Tongue (tissue), 2 donors: ENCODE measurements around the gene CASQ1. TPM values are rescaled to one million over a fixed set of nuclear protein-coding genes. Genes with fewer than 3 reads are reported as not detected.

Experiments
- DNase-seq: peaks from one replicate; pipeline ENCODE4 v3.0.0-alpha.2; 2015
- total RNA-seq: library from RNA; depleted of rRNA; stranded (reverse); fragments of >200 nt; gene quantifications from one replicate; pipeline ENCODE4 v1.2.3, GENCODE V29; 2014

Gene CASQ1
- total RNA-seq, 1 donor from 2014 or later, result 831 TPM

GRCh38 chr1:160205242-160206035, 15.1 kb downstream of the CASQ1 start, which contains the start of gene PEA15:
Gene PEA15 (plus strand): TSS chr1:160205384. CDS start chr1:160211545, 6,161 bp downstream.
- DNase-seq, result peak; percentile 90

DNA sequence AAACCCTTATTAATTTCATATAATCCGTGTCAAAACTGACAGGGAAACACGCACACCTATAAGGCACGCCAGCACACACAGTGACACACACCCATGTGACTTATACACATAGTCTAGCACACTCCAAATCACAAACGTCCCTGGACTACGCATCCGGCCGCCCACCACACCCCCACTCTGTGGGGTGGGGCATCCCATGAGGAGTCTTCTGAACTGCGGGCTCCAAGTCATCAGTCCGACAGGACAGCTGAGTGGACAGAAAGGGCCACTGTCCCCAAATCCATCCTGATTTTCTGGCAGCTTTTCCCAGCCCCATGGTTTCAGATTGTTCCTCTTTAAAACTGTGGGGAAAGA, 15.6 kb downstream of the CASQ1 start:
- DNase-seq, result peak; percentile 60

DNA sequence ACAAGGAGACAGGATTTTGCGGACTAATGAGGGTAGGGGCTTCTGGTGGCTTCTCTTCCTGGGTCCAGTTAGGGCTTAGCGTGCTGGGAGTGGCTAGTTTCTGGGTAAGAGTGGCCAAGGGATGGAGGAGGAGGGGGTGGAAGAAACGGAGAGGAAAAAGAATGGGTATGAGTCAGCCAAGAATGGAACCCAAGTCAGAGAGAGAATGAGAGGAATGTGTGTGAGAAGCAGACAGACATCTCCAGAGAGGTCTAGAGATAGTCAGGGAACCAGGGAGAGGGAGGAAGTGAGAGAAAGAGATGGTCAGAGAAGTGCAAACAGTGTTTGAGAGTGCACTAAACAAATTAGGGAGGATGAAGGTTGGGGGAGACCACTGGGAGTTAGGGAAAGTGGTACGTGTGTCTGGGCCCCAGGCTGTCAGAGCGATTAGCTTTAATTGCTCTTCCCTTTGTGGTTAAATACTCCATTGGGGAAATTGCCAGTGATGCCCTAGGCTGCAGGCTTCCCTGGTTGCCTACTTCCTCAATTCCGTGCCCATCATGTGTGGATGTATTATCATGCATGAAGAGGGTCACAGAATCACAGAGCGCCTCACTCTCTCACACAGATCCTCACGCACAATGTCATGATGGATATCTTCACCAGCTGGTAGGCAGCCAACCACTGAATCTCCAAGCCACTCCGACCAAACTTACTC, 16.2 kb downstream of the CASQ1 start:
- DNase-seq, result no peak

- DNase-seq, result no peak
These were observed 16.8 kb downstream of the CASQ1 start for GRCh38 chr1:160207118-160207650.

- peak; percentile 91 for DNase-seq
These were observed 17.6 kb downstream of the CASQ1 start for GRCh38 chr1:160207771-160208556.

- DNase-seq, result no peak
These were observed 18.4 kb downstream of the CASQ1 start for GRCh38 chr1:160208557-160209320.

DNA sequence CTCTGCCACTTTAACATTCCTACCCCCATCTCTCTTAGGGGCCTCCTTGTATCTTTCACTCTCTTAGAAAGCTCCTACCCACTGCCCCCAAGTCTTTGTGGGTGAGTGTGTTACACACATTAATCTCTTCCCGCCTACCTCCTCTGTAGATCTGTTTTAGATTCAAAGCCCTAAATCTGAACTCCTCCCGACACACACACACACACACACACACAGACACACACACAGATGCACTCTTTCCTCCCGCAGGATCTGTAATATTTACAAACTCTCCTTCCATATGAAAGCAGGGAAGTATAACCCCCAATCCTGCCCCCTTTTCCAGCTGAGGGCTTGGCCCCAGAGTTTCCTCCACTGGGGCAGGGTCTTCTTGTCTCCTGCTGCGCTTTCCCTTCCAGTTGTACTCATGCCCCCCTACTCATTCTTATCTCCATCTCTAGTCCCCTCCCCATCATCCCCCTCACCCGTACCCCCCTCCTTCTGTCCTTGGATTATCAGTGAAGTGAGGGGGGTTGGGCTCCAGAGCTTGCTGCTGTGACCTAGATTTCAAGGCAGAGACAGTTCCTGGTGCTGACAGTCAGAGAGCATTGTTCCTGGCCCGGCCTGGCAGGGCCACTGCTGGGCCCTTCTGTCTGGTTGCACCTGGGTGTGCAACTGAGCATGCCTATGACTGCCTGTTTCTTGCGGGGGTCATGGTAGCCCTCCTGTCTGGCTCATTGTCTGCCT, 19.1 kb downstream of the CASQ1 start:
- no peak for DNase-seq

DNA sequence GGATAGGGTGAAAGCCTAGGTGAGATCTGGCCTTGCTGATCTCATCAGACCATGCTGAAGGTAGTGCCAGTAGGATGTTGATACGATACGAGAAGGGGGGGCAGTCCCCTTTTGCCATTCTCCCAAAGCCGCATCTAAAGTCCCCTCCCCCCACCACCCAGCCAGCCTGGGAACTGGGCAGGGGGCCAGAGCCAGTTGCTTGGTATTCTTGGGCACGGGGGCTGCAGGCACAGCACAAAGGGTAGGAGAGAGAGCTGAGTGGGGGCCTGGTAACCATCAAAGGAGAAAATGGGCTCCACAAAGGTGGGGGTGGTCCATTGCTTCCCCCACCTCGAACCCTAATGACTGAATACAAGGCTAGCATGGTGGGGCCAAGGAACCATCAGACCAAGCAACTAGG, 20.2 kb downstream of the CASQ1 start:
- DNase-seq, result no peak

DNA sequence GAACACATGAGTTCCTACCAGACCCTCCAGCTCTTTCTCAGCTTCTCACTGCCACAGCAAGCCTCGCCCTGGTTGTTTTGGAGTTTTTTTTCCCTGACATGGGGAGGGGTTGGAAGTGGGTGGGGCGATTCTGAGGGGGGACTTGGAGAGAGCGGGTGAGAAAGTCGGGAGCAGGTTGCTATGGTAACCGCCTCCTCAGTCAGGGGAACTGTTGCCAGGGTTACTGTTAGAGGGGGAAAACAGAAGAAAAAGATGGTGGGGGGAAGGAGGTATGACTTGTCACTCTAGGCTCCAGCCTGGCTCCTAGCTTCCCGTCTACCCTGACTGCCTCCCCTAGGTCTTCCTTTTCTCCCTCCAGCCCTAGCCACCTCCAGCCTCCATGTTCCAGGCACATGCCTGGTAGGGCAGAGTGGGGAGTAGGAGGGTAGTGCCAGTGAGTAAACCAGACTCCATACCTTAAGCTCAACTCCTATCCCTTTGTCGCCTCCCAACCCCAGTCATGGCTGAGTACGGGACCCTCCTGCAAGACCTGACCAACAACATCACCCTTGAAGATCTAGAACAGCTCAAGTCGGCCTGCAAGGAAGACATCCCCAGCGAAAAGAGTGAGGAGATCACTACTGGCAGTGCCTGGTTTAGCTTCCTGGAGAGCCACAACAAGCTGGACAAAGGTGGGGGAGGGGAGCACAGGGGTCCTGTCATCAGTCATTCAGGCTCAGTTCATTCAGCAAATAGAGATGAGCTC, 20.8 kb downstream of the CASQ1 start:
- no peak for DNase-seq

GRCh38 chr1:160214481-160215140, 24.2 kb downstream of the CASQ1 start:
- DNase-seq, result no peak

DNA sequence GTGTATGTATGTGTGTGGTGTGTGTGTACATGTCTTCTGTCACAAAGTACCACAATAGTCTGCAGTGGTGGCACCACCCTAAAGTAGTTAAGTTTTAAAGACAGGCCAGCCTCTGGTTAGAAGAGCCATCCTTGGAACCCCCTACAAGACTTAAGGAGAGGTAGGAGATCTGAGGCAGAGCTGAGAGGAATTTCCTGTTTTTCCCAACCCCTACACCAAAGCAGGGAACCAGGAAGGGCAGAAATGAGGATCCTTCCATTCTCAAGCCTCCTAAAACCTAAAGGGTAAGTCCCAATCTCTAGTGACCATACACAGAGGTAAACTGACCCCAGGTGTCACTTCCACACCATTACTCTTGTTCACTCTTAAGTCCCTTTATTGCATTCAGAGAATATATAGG, 25.9 kb downstream of the CASQ1 start:
- no peak for DNase-seq

DNA sequence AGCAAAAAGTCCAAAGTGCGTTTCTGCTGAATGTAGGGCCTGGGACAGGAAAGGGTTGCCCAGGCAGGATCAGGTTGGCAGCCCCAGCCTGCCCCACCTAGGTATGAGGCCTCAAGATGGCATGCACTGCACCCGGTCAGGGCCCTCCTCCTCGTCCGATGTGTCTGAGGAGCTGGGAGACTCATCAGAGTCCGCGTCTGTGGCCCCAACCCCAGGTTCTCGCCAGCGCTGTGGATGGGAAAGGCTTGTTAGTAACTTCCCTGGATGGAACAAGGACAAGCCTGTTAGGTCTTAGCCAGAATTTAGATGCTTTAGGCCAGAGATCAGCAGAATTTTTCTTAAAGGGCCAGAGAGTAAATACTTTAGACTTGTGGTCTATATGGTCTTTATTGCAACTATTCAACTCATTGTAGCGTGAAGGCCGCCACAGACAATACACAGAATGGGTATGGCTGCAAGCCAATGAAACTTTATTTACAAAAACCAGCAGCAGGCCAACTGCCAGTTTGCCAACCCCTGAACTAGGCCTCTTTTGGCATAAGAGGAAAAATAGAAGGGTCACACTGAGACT, 27.2 kb downstream of the CASQ1 start:
- peak; percentile 60 for DNase-seq

DNA sequence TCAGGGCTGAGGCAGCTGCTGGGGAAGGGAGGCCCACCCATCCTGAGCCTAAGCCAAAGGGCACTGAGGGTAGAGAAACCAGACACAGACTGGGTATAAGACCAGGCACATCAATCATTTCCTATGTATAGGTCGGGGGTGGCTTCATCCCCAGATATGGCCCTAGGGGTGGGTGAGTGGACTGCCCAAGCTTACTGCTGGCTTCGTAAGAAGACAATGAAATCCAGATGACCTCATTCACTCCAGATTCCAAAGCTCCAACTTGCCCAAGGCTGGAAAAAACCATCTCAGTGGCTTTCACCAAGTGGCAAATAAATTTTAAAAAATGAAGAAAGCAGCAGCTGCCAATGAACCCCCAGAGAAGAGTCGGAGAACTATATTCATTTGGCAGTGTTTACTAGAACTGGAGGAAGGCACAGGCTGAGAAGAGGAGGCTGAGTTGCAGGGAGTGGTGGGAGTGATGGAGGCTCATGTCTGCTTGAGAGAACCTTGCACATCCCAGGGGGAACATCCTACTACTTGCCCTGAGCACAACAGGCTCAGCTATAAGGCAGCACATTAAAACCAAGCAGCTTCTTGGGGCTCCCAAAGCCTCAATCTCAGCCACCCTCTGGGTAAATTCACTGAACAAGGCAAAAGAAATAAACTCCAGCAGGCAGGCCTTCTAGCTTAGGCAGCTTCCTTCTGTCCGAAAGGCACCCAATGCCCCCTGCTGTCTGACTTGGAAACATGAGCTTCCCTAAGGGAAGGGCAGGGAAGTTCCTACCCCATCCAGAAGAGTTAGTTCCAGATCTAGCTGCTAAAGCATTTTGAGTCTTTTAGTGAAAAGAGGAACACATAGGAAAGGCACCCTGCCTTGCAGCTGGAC, 28.9 kb downstream of the CASQ1 start:
- peak; percentile 76 for DNase-seq

GRCh38 chr1:160220301-160220700, 29.9 kb downstream of the CASQ1 start:
- DNase-seq, result no peak

GRCh38 chr1:160221089-160221488, 30.7 kb downstream of the CASQ1 start:
- DNase-seq, result no peak

DNA sequence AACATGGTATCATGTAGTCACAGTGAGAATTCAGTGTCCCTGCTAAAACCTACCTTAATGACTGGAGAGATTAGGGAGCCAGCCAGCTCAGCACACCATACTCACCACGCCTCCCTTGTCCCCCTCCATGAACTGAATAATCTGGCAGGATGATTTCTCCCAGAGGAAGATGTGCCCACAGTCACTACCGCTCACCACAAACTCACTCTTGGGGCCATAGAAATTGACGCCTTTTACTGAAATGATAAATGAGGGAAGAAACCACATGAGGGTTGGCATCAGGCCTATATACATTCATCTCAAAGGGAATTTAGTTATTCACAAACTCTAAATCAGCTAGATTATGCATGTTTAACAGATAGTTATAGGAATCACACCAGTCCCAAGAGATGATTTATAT, 32.2 kb downstream of the CASQ1 start:
- DNase-seq, result no peak

GRCh38 chr1:160224606-160225005, 34.2 kb downstream of the CASQ1 start:
- DNase-seq, result no peak

- DNase-seq, result no peak
These were observed 35.0 kb downstream of the CASQ1 start for GRCh38 chr1:160225345-160225744.
